Activated CD4-positive, CD25-positive, alpha-beta regulatory T cell treated with anti-CD3 and anti-CD28 coated beads, Interleukin-2, amount 50 U/mL, for 24 hours (primary cell): ENCODE data around the gene AICDA.

Experiments
- ATAC-seq, 2 donors: fragments of 150-1000 bp; cut with Tn5 transposase; one replicate each; pipeline ENCODE4 v1.10.0; 2021; ENCODE audit warnings: mild to moderate bottlenecking in 1 of 2, moderate library complexity in 1 of 2

AICDA gene

GRCh38 chr12:8554451-8555195 lies 58.0 kb downstream of the AICDA start:
- no peak for ATAC-seq

- no peak for ATAC-seq
Observed at GRCh38 chr12:8553088-8553627, 59.5 kb downstream of the AICDA start.
